Stimulated activated memory B cell treated with anti-CD40 and anti-IgM and Interleukin-4, amounts not matched to agents 10 μg/mL and 1 μg/mL and 100 μg/mL, for 72 hours (primary cell): ENCODE data around the gene SMCO2.
A peak's percentile ranks its signal among the peaks of the same experiment; 100 is the strongest.

Experiments
- ATAC-seq: fragments of 150-1000 bp; cut with Tn5 transposase; 2 replicates; pipeline ENCODE4 v1.10.0; 2021
- H3K27ac Mint-ChIP-seq: one replicate; pipeline ENCODE4 v1.8.0; 2022; ENCODE audit warnings: mild to moderate bottlenecking, mixed read lengths
- H3K27me3 Mint-ChIP-seq: one replicate; pipeline ENCODE4 v1.8.0; 2022; ENCODE audit warnings: mixed read lengths
- H3K36me3 Mint-ChIP-seq: one replicate; pipeline ENCODE4 v1.8.0; 2022; ENCODE audit warnings: mixed read lengths
- H3K4me1 Mint-ChIP-seq: one replicate; pipeline ENCODE4 v1.8.0; 2022; ENCODE audit warnings: mixed read lengths
- H3K4me3 Mint-ChIP-seq: one replicate; pipeline ENCODE4 v1.8.0; 2022; ENCODE audit warnings: mild to moderate bottlenecking, moderate library complexity, mixed read lengths
- H3K9me3 Mint-ChIP-seq: one replicate; pipeline ENCODE4 v1.8.0; 2022; ENCODE audit warnings: mixed read lengths

The SMCO2 gene

DNA sequence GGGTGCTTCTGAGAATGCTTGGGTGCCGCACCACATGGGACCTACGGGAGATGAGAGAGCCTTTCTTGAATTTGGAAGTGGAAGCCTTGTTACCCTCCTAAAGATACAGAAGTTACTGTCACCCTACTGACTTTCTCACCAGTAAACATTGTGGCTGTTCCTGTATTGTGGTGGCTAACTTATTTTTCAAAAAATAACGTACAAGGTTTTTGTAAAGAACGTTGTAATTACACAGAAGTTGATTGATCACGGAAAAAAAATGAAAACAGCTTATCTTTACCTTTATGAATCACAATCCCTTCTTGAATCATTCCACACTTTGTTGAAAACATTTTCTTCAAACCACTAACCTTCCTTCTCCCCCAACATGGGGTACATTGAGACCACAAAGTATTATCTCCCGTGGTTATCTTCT, 55.5 kb downstream of the SMCO2 start:
- H3K4me1 Mint-ChIP-seq, result no peaks in the 10 kb centered on the region
- ATAC-seq, result no peak
- H3K9me3 Mint-ChIP-seq, result peaks cover 5% of the 10 kb centered on the region
- no peak overlapping the region for H3K27ac Mint-ChIP-seq
- no peaks in the 10 kb centered on the region for H3K36me3 Mint-ChIP-seq
- no peak overlapping the region for H3K4me3 Mint-ChIP-seq
- H3K27me3 Mint-ChIP-seq, result peaks cover 51% of the 10 kb centered on the region

DNA sequence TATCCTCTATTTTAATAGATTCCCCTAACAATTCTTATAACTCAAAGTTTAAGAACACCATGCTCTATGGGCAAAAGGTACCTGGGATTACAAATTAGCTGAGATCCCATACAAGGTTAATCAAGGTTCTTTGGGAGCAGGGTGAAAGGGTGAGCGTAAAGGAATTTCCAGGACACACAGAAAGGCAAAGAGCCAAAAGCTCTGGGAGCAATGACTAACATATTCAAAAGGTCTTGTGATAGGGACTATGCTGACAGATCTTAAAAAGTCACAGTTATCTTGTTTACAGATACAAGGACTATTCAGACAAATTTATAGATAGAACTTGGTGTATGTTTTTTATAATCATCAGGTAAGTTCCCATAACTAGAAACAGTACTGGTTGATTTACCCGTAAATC, 58.0 kb downstream of the SMCO2 start:
- H3K27me3 Mint-ChIP-seq, result peaks cover 26% of the 10 kb centered on the region
- H3K27ac Mint-ChIP-seq, result no peak overlapping the region
- no peak for ATAC-seq
- no peaks in the 10 kb centered on the region for H3K4me1 Mint-ChIP-seq
- H3K9me3 Mint-ChIP-seq, result peaks cover 5% of the 10 kb centered on the region
- no peak overlapping the region for H3K4me3 Mint-ChIP-seq
- H3K36me3 Mint-ChIP-seq, result no peaks in the 10 kb centered on the region

- no peak for ATAC-seq
- H3K4me1 Mint-ChIP-seq, result no peaks in the 10 kb centered on the region
- H3K9me3 Mint-ChIP-seq, result peaks cover 5% of the 10 kb centered on the region
- H3K27ac Mint-ChIP-seq, result no peak overlapping the region
- H3K4me3 Mint-ChIP-seq, result no peak overlapping the region
- H3K27me3 Mint-ChIP-seq, result peaks cover 26% of the 10 kb centered on the region
- H3K36me3 Mint-ChIP-seq, result no peaks in the 10 kb centered on the region
These were observed 58.6 kb downstream of the SMCO2 start for GRCh38 chr12:27505109-27505508.

DNA sequence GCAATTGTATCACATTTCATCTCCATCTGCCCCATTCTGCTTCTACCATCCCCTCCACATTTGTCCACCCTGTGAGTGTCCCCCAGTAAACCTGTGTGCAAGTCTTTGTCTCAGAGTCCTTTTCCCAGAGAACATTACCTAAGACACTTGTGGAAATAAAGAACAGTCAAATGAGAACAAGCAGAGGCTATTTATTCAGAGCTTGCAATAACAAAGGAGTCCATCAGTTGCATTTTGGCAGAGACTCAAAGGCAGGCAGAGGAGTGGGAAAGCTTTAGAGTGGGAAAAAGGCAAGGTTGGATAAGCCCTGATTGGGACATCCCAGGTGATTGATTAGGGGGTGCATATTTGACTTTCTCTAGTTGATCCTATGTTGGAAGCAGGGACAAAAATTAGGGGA, 59.2 kb downstream of the SMCO2 start:
- H3K27ac Mint-ChIP-seq, result no peak overlapping the region
- no peaks in the 10 kb centered on the region for H3K4me1 Mint-ChIP-seq
- no peak for ATAC-seq
- H3K36me3 Mint-ChIP-seq, result no peaks in the 10 kb centered on the region
- no peak overlapping the region for H3K4me3 Mint-ChIP-seq
- peaks cover 26% of the 10 kb centered on the region for H3K27me3 Mint-ChIP-seq
- peaks cover 5% of the 10 kb centered on the region for H3K9me3 Mint-ChIP-seq

GRCh38 chr12:27506645-27507189, 60.2 kb downstream of the SMCO2 start:
- peaks cover 5% of the 10 kb centered on the region for H3K9me3 Mint-ChIP-seq
- ATAC-seq, result no peak
- no peaks in the 10 kb centered on the region for H3K4me1 Mint-ChIP-seq
- H3K27me3 Mint-ChIP-seq, result peaks cover 26% of the 10 kb centered on the region
- H3K36me3 Mint-ChIP-seq, result no peaks in the 10 kb centered on the region
- no peak overlapping the region for H3K4me3 Mint-ChIP-seq
- H3K27ac Mint-ChIP-seq, result no peak overlapping the region

GRCh38 chr12:27508736-27509431, 62.3 kb downstream of the SMCO2 start:
- peak; percentile 9 for ATAC-seq
- Mint-ChIP-seq H3K9me3 (peaks cover 5% of the 10 kb centered on the region), H3K27me3 (peaks cover 5% of the 10 kb centered on the region), H3K4me1 (no peaks in the 10 kb centered on the region), H3K4me3 (no peak overlapping the region), H3K36me3 (no peaks in the 10 kb centered on the region), H3K27ac (no peak overlapping the region)

DNA sequence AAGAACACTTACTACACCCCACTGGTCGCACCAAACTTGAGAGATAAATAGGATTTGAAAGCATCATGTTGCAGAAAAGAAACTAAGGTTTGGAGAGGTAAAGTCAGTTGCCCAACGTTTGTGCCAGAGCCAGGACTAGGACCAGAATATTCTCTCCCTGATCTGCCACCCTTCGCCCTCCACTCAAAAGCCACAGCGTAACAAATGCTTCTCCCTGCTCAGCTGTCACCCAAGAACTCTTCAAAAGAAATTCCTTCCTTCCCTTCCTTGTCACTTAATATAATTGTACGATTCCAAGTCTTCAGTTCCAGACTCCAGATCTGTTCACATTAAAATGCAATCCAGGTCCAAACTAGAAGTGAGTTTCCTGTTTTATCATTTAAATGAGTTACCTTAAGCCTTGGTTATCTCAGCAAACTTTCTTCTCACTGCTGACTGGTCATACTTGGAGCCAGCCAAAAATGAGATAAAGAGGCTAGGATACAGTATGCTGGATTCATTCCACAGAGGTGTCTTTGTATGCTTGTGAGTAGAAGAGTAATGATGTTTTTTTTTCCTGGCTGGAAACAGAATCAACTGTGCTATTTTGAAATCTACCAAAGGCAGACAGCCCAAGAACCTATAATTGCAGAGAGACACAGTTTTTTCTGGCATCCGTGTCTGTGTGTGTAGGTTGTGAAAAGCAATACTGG, 64.6 kb downstream of the SMCO2 start:
- Mint-ChIP-seq H3K4me3 (no peak overlapping the region), H3K4me1 (no peaks in the 10 kb centered on the region), H3K36me3 (no peaks in the 10 kb centered on the region)

DNA sequence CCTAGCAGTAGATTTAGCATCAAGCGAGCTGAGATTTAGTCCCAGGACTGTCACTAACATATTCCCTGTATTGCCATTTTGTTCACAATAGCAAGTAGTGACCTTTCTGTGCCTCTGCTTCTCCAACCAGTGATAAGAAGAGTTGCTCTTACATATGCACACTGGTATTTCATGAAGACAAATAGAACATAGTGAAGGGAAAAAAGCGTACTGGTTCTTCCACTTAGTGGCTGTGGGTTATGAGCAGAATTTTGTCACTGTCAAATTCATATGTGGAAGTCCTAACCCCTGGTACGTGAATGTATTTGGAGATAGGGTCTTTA, 65.1 kb downstream of the SMCO2 start:
- Mint-ChIP-seq H3K9me3 (peaks cover under 1% of the 10 kb centered on the region), H3K4me1 (no peaks in the 10 kb centered on the region), H3K36me3 (no peaks in the 10 kb centered on the region), H3K4me3 (no peak overlapping the region), H3K27me3 (peaks cover 6% of the 10 kb centered on the region), H3K27ac (no peak overlapping the region)
- ATAC-seq, result no peak

More for the DNA sequence above, 64.6 kb downstream of the SMCO2 start:
- H3K27me3 Mint-ChIP-seq, result peaks cover 1% of the 10 kb centered on the region
- peaks cover 5% of the 10 kb centered on the region for H3K9me3 Mint-ChIP-seq
- no peak for ATAC-seq
- H3K27ac Mint-ChIP-seq, result no peak overlapping the region

DNA sequence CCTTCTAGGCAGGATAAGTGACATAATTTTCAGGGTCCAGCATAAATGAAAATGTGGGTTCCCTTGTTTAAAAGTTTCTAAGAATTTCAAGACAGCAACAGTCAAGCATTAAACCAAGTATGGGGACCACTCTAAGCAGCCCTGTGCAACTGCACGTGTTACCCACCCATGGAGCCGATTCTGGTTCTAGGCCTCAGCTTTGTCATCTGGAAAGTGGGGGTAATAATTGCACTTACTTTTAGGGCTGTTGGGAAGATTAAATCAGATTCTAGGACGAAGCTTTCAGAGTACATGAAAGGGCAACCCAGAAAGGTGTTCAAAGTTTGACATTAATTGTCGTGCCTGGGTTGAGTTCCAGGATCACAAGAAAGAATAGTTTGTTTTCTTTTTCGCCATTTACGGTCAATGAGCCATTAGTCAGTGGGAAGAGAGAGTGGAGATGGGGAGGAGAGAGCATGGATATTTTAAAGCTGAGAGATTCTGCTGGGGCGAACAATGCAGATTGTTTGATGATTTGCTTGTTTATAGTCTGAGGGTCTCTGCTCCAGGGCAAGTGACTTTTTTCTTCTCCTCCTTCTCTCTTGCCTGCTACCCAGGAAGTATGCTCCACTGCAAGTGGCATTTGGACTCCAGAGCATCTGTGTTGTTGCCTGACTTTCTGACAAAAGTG, 66.8 kb downstream of the SMCO2 start:
- H3K27ac Mint-ChIP-seq, result no peak overlapping the region
- no peaks in the 10 kb centered on the region for H3K36me3 Mint-ChIP-seq
- H3K4me1 Mint-ChIP-seq, result no peaks in the 10 kb centered on the region
- peaks cover 17% of the 10 kb centered on the region for H3K27me3 Mint-ChIP-seq
- H3K9me3 Mint-ChIP-seq, result no peaks in the 10 kb centered on the region
- no peak overlapping the region for H3K4me3 Mint-ChIP-seq
- ATAC-seq, result no peak

DNA sequence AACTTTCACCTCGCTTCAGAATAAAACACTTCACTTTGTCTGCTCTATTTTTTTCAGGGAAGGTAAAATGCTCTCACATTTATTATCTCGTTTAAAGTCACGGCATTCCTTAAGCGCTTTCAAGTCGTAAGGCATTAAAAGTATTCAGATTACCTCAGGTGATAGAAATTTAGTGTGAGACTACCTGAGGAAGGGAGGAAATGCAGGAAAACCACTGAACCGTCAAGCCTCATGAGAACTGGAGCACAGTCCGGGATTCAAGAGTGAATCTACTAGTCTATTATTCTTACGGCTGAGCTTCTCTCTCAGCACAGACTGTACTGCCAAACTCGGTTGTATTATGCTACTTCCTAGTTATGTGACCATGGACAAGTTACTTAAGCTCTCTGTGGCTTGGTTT, 69.1 kb downstream of the SMCO2 start:
- Mint-ChIP-seq H3K27ac (no peak overlapping the region), H3K9me3 (no peaks in the 10 kb centered on the region), H3K27me3 (peaks cover 29% of the 10 kb centered on the region), H3K4me1 (no peaks in the 10 kb centered on the region), H3K4me3 (no peak overlapping the region), H3K36me3 (no peaks in the 10 kb centered on the region)
- no peak for ATAC-seq

DNA sequence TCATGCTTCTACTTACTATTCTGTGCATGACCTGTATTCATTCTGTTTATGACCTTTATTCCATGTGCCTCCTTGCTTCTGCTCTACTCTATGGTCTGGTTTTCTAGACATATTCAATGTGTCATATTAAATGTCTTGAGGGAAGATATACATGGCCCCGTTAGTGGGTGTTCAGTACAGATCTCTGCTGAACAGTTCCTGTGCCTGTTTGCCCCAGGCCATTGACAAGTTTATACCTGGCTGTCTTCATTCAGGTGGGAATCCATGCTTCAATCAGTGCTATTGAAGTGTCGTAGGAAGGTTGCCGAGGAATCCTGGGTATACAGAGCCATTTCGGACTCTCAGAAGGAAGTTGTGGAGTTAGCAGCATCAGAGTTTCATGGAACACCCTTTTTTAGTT, 70.1 kb downstream of the SMCO2 start:
- Mint-ChIP-seq H3K27ac (no peak overlapping the region), H3K36me3 (no peaks in the 10 kb centered on the region), H3K9me3 (no peaks in the 10 kb centered on the region), H3K4me3 (no peak overlapping the region), H3K4me1 (no peaks in the 10 kb centered on the region), H3K27me3 (peaks cover 37% of the 10 kb centered on the region)
- no peak for ATAC-seq

DNA sequence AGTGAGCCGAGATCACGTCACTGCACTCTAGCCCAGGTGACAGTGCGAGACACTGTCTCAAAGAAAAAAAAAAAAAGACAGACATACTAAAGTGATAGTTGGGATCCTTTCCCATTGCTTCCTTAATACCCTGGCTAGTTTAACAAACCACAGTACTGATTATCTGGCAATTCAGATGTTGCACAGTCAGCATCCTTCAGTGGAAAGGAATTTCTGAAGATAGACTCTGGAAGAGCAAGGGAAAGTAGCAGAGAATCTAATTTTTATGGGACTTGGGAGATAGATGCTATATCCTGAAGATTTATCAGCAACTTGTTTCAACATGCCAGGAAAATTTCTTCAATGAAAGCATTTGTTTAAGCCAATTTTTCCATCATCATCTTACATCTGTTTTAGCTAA, 71.0 kb downstream of the SMCO2 start:
- ATAC-seq, result no peak
- Mint-ChIP-seq H3K36me3 (no peaks in the 10 kb centered on the region), H3K9me3 (no peaks in the 10 kb centered on the region), H3K4me3 (no peak overlapping the region), H3K4me1 (no peaks in the 10 kb centered on the region), H3K27ac (no peak overlapping the region), H3K27me3 (peaks cover 45% of the 10 kb centered on the region)

- Mint-ChIP-seq H3K4me3 (no peak overlapping the region), H3K4me1 (no peaks in the 10 kb centered on the region), H3K27me3 (peaks cover 45% of the 10 kb centered on the region), H3K27ac (no peak overlapping the region), H3K9me3 (no peaks in the 10 kb centered on the region), H3K36me3 (no peaks in the 10 kb centered on the region)
- ATAC-seq, result no peak
These were observed 71.6 kb downstream of the SMCO2 start for GRCh38 chr12:27517961-27518665.

GRCh38 chr12:27521066-27521465, 74.5 kb downstream of the SMCO2 start:
- H3K27me3 Mint-ChIP-seq, result peaks cover 45% of the 10 kb centered on the region
- H3K9me3 Mint-ChIP-seq, result no peaks in the 10 kb centered on the region
- ATAC-seq, result no peak
- peaks cover 21% of the 10 kb centered on the region for H3K4me1 Mint-ChIP-seq
- H3K27ac Mint-ChIP-seq, result no peak overlapping the region
- H3K4me3 Mint-ChIP-seq, result no peak overlapping the region
- no peaks in the 10 kb centered on the region for H3K36me3 Mint-ChIP-seq

- H3K4me3 Mint-ChIP-seq, result no peak overlapping the region
- peaks cover 21% of the 10 kb centered on the region for H3K4me1 Mint-ChIP-seq
- no peaks in the 10 kb centered on the region for H3K9me3 Mint-ChIP-seq
- ATAC-seq, result no peak
- H3K27ac Mint-ChIP-seq, result no peak overlapping the region
- no peaks in the 10 kb centered on the region for H3K36me3 Mint-ChIP-seq
- H3K27me3 Mint-ChIP-seq, result peaks cover 35% of the 10 kb centered on the region
These were observed 75.4 kb downstream of the SMCO2 start for GRCh38 chr12:27521981-27522380.
